OCI-LY7 (cell line): ENCODE measurements around the gene MTMR1. TPM values are rescaled to one million over a fixed set of nuclear protein-coding genes. Genes with fewer than 3 reads are reported as not detected.

ENCODE experiments used
- BruUV-seq: library from RNA; stranded (reverse); fragments of 400-500 nt; replicated peaks from 2 replicates; lab custom pipeline; 2021; lab: Mats Ljungman, UMichigan
- CTCF ChIA-PET: fragments of 300-600 bp; sonication (Branson Sonifier 250); formaldehyde crosslinking; loops from one replicate; lab custom pipeline; 2022; ENCODE audit warnings: antibody characterized with exemption; ENCODE audit not compliant: unreplicated experiment; lab: Charles Lee
- POLR2A ChIA-PET: fragments of 300-600 bp; sonication (Branson Sonifier 250); formaldehyde crosslinking; loops from one replicate; lab custom pipeline; 2022; ENCODE audit warnings: antibody characterized with exemption; lab: Charles Lee
- DNase-seq: peaks from one replicate; pipeline ENCODE4 v3.0.0-alpha.2; 2015; ENCODE audit warnings: low spot score
- H2AFZ ChIP-seq: fragments of 200-600 bp; sonication (generic), shearing (Covaris generic); 2 replicates; pipeline ENCODE4 v1.6.1; 2014; ENCODE audit warnings: mild to moderate bottlenecking, antibody characterized with exemption, low read length, moderate library complexity
- H3K27ac ChIP-seq: fragments of 200-600 bp; sonication (generic); 2 replicates; pipeline ENCODE4 v1.5.1; 2014; ENCODE audit warnings: mixed run types, low read depth, mild to moderate bottlenecking, moderate library complexity, low read length, inconsistent platforms; ENCODE audit not compliant: poor library complexity, severe bottlenecking
- H3K36me3 ChIP-seq: fragments of 200-600 bp; sonication (generic); 2 replicates; pipeline ENCODE4 v1.6.1; 2014; ENCODE audit warnings: mild to moderate bottlenecking, antibody characterized with exemption, low read length, moderate library complexity, mixed read lengths; ENCODE audit not compliant: insufficient read depth
- H3K4me1 ChIP-seq: fragments of 200-600 bp; sonication (generic); 2 replicates; pipeline ENCODE4 v1.5.1; 2014; ENCODE audit warnings: mild to moderate bottlenecking, low read length; ENCODE audit not compliant: insufficient read depth, poor library complexity, severe bottlenecking
- H3K4me2 ChIP-seq: fragments of 200-600 bp; sonication (generic); 2 replicates; pipeline ENCODE4 v1.6.1; 2014; ENCODE audit warnings: mild to moderate bottlenecking, low read length
- H3K4me3 ChIP-seq: fragments of 200-600 bp; sonication (generic); 2 replicates; pipeline ENCODE4 v1.5.1; 2014; ENCODE audit warnings: mild to moderate bottlenecking, low read depth, low read length; ENCODE audit not compliant: poor library complexity, severe bottlenecking
- H3K79me2 ChIP-seq: fragments of 200-600 bp; sonication (generic); 2 replicates; pipeline ENCODE4 v1.6.1; 2016; ENCODE audit warnings: low read depth, mild to moderate bottlenecking, low read length, moderate library complexity, mixed read lengths; ENCODE audit not compliant: insufficient read depth
- H3K9me2 ChIP-seq: fragments of 200-600 bp; sonication (generic); 2 replicates; pipeline ENCODE4 v1.6.1; 2016; ENCODE audit warnings: mild to moderate bottlenecking, low read length, mixed read lengths; ENCODE audit not compliant: insufficient read depth
- H3K9me3 ChIP-seq: fragments of 200-600 bp; sonication (generic); 2 replicates; pipeline ENCODE4 v1.6.1; 2014; ENCODE audit warnings: mild to moderate bottlenecking, mixed run types, low read length, mixed read lengths
- H4K20me1 ChIP-seq: fragments of 200-600 bp; sonication (generic); 2 replicates; pipeline ENCODE4 v1.6.1; 2014; ENCODE audit warnings: mild to moderate bottlenecking, antibody characterized with exemption, low read length, moderate library complexity, mixed read lengths; ENCODE audit not compliant: insufficient read depth
- EZH2phosphoT487 ChIP-seq: fragments of 200-600 bp; sonication (generic); IDR thresholded peaks from 2 replicates; pipeline ENCODE4 v1.6.1; 2018; ENCODE audit warnings: low read depth, borderline replicate concordance, mild to moderate bottlenecking, mixed run types, antibody characterized with exemption, low read length, moderate library complexity, mixed read lengths
- intact Hi-C: fragments of 100-400 bp; cut with micrococcal nuclease; formaldehyde crosslinking; loops from one replicate; pipeline ENCODE4 v1.10.0; 2022; ENCODE audit not compliant: unreplicated experiment
- total RNA-seq, 2 experiments: library from RNA; depleted of rRNA in 1 of 2; stranded (reverse); fragments of >200 nt in 1 of 2; shearing (Covaris generic) in 1 of 2; gene quantifications; 2 replicates each; pipeline ENCODE4 v1.2.3, GENCODE V29; 2014 to 2022
- TF ChIP-seq, protein P1 (sequence below): fragments of 200-600 bp; sonication (generic); conservative IDR thresholded peaks from 2 replicates; pipeline ENCODE4 v1.5.1; 2014; ENCODE audit warnings: mild to moderate bottlenecking, antibody characterized with exemption, low read length, moderate library complexity, mixed read lengths

Gene MTMR1
- total RNA-seq, 2 experiments from 2014 or later, result 49.7 to 57.6 TPM

DNA sequence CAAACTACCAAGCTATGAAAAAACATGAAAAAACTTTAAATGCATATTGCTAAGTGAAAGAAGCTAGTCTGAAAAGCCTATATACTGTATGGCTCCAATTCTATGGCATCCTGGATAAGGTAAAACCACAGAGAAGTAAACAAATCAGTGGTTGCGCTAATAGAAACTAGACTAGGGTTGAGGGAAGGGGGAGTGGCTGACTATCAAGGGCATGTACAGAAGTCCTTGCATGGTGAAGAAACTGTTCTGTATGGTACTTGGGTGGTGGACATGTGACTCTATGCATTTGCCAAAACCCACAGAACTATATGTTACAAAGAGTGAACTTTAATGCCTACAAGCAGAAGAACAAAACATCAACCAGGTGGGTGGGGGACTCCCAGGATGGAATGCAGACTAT, 96.8 kb downstream of the MTMR1 start:
- BruUV-seq, result no TSS peak

DNA sequence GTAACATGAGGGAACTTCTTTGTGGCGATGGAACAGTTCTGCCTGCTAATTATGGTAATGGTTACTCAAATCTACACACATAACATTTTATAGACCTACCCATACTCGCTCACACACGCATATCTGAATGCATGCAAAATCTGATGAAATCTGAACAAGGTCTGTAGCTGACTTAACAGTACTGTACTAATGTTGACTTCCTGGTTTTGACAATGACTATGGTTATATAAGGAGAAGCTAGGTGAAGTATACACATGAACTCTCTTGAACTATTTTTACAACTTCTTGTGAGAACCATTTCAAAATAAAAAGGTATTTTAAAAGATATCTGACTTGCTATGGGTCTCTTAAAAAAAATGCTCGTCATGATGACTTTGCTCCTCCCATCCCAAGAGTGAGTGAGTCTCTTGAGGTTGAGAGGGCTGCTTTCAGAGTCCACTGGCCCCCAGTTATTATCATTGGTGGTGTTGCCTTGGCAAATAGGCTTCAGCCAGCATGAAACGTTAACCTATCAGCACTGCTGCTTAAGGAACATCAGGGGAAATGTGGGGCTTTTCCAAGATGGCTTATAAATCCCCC, 99.8 kb downstream of the MTMR1 start:
- Histone ChIP-seq H3K9me2 (no peaks in the 10 kb centered on the region), H3K79me2 (no peaks in the 10 kb centered on the region), H2AFZ (no peak overlapping the region), H3K9me3 (no peaks in the 10 kb centered on the region), H3K36me3 (no peaks in the 10 kb centered on the region), H3K27ac (no peak overlapping the region), H3K4me3 (no peak overlapping the region), H4K20me1 (no peaks in the 10 kb centered on the region), H3K4me2 (no peak overlapping the region), H3K4me1 (no peaks in the 10 kb centered on the region)
- ChIA-PET POLR2A (no interaction called here), CTCF (no interaction called here)
- DNase-seq, result no peak
- intact Hi-C loops, result no loop called here
- TF ChIP-seq EZH2phosphoT487, result no peak
- TF ChIP-seq, protein P1, sequence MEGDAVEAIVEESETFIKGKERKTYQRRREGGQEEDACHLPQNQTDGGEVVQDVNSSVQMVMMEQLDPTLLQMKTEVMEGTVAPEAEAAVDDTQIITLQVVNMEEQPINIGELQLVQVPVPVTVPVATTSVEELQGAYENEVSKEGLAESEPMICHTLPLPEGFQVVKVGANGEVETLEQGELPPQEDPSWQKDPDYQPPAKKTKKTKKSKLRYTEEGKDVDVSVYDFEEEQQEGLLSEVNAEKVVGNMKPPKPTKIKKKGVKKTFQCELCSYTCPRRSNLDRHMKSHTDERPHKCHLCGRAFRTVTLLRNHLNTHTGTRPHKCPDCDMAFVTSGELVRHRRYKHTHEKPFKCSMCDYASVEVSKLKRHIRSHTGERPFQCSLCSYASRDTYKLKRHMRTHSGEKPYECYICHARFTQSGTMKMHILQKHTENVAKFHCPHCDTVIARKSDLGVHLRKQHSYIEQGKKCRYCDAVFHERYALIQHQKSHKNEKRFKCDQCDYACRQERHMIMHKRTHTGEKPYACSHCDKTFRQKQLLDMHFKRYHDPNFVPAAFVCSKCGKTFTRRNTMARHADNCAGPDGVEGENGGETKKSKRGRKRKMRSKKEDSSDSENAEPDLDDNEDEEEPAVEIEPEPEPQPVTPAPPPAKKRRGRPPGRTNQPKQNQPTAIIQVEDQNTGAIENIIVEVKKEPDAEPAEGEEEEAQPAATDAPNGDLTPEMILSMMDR, result no peak
- BruUV-seq, result no TSS peak

More for the DNA sequence above, 96.8 kb downstream of the MTMR1 start:
- no peaks in the 10 kb centered on the region for H4K20me1 ChIP-seq
- intact Hi-C loops, result no loop called here
- no peak overlapping the region for H2AFZ ChIP-seq
- TF ChIP-seq, protein P1, result no peak
- no peak for TF ChIP-seq EZH2phosphoT487
- ChIA-PET POLR2A (no interaction called here), CTCF (no interaction called here)
- no peaks in the 10 kb centered on the region for H3K79me2 ChIP-seq
- DNase-seq, result no peak
- H3K36me3 ChIP-seq, result no peaks in the 10 kb centered on the region
- no peaks in the 10 kb centered on the region for H3K9me2 ChIP-seq
- H3K9me3 ChIP-seq, result no peaks in the 10 kb centered on the region
- no peak overlapping the region for H3K27ac ChIP-seq
- H3K4me3 ChIP-seq, result no peak overlapping the region
- H3K4me2 ChIP-seq, result no peak overlapping the region
- no peaks in the 10 kb centered on the region for H3K4me1 ChIP-seq

DNA sequence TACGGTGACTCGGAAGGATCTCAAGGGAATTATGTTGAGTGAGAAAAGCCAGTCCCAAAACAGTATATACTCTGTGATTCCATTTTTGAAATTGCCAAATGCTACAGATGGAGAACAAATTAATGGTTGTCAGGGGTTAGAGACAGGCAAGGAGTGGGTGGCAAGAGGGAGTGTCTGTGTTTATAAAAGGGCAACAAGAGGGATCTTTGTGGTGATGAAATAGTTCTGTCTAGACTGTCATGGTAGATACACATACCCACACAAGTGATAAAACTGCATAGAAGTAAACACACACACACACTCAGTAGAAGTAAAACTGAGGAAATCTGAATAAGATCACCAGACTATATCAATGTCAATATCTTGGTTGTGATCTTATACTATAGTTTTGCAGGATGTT, 112.5 kb downstream of the MTMR1 start:
- no peak overlapping the region for H3K27ac ChIP-seq
- TF ChIP-seq, protein P1, result no peak
- TF ChIP-seq EZH2phosphoT487, result no peak
- H3K9me3 ChIP-seq, result no peaks in the 10 kb centered on the region
- no peak overlapping the region for H3K4me2 ChIP-seq
- no peaks in the 10 kb centered on the region for H4K20me1 ChIP-seq
- ChIA-PET CTCF (no interaction called here), POLR2A (no interaction called here)
- intact Hi-C loops, result no loop called here
- no peak for DNase-seq
- H3K4me3 ChIP-seq, result no peak overlapping the region
- H3K4me1 ChIP-seq, result no peaks in the 10 kb centered on the region
- BruUV-seq, result no TSS peak
- H3K79me2 ChIP-seq, result no peaks in the 10 kb centered on the region
- no peaks in the 10 kb centered on the region for H3K36me3 ChIP-seq
- H2AFZ ChIP-seq, result no peak overlapping the region
- no peaks in the 10 kb centered on the region for H3K9me2 ChIP-seq
